Left ventricle myocardium superior (tissue), 1 donor: Measurements from ENCODE around the gene PPP1R37. TPM values are rescaled to one million over a fixed set of nuclear protein-coding genes. Genes with fewer than 3 reads are reported as not detected.
A peak's percentile ranks its signal among the peaks of the same experiment; 100 is the strongest.

Experiments
- ATAC-seq: fragments of 200-7000 bp; cut with Tn5 transposase; one replicate; pipeline ENCODE4 v1.9.1; 2020; ENCODE audit warnings: mild to moderate bottlenecking, moderate library complexity
- DNase-seq: peaks from one replicate; pipeline ENCODE4 v3.0.0-alpha.2; 2020
- intact Hi-C: fragments of 100-400 bp; cut with micrococcal nuclease; formaldehyde crosslinking; loops from one replicate; pipeline ENCODE4 v1.11.0; 2022
- total RNA-seq: library from RNA; stranded (reverse); fragmentation: NEBNext Ultra II Directional; extraction: Animal tissue kit (Norgen Biotek cat#: 25700); gene quantifications from one replicate; pipeline ENCODE4 v1.2.1, GENCODE V29; 2021
- donor health status: DM: no; HTN: yes; CAD: no; lungs with severe emphysema.

Gene PPP1R37
- total RNA-seq, 1 donor from 2014 or later = 16.0 TPM

DNA sequence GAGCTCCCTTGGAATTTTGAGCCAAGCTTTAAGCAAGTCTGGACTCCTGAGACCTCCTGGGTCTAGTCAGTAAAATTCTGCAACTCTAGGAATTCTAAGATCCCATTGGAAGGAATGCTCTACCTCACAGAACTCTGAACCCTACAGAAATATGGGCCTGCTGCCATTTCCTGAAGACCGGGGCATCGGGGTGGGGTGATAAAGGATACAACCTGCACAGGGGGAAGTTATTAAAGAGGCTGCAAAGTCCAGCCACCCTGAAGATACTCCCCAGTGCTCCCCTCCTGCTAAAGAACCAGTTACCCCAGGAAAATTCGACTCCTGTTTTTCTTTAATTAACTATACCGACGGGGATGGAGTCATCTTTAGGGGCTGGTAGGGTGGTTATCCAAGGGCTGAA is 2.4 kb upstream of the PPP1R37 start:
- ATAC-seq (no peak), DNase-seq (no peak)
- intact Hi-C loops = no loop called here

- intact Hi-C loops = no loop called here
- ATAC-seq (peak; percentile 94), DNase-seq (peak; percentile 98)
Measured at GRCh38 chr19:45091031-45091923, 1.7 kb upstream of the PPP1R37 start.

GRCh38 chr19:45094137-45094536 is 1.2 kb downstream of the PPP1R37 start:
- ATAC-seq = no peak
- no peak for DNase-seq
- intact Hi-C loops = no loop called here

DNA sequence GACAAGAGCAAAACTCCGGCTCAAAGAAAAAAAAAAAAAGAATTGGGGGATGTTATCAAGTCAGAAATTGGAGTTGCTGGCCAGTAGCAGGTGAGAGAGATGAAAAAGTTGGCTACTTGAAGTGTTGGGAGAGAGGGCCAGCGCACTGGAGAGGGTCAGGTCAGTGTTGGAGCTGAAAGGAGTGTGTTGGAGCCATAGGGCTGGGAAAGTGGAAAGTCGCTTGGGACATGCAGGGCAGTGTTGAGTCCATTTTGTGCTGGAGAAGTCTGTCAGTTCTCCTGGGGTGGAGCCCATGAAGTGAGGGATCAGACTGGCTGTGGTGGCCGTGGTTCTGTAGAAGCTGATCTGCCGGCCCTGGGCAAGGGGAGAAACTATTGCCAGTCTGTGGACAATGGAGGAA is 1.7 kb downstream of the PPP1R37 start:
- intact Hi-C loops = no loop called here
- no peak for ATAC-seq
- no peak for DNase-seq

DNA sequence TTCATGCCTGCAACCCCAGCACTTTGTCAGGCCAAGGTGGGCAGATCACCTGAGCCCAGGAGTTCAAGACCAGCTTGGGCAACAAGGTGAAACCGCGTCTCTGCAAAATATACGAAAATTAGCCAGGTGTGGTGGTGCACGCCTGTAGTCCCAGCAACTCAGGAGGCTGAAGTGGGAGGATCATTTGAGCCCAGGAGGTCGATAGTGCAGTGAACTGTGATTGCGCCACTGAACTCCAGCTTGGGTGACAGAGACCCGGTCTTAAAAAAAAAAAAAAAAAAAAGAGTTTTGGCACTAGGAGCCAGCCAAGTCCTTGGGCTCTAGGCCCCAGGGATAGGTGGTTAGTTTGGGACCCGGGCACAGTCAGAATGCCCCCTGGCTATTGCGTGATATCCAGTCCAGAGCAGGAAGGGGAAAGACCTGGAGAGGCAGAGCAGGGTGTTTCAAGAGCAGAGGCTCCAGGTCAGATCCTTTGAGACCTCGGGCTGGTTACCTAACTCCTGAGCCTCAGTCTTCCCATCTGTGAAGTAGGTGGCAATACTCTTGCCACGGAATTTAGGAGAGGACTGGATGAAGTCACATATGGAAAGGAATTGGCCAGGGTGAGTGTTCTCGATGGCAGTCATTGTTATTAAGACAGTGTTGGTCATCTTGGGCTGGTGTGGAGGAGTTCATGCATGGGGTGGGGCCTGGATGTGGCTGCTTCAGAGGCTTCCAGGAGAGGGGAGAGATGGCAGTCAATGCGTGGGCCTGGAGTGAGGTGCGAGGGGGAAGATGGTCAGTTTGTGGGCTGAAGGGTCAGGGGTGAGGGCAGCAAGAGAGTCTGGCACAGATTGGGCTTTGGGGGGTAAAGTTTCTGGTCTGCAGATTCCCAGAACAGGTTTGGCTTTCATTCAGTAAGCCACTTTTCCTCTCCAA is 2.8 kb downstream of the PPP1R37 start:
- intact Hi-C loops = no loop called here
- DNase-seq (no peak), ATAC-seq (no peak)

DNA sequence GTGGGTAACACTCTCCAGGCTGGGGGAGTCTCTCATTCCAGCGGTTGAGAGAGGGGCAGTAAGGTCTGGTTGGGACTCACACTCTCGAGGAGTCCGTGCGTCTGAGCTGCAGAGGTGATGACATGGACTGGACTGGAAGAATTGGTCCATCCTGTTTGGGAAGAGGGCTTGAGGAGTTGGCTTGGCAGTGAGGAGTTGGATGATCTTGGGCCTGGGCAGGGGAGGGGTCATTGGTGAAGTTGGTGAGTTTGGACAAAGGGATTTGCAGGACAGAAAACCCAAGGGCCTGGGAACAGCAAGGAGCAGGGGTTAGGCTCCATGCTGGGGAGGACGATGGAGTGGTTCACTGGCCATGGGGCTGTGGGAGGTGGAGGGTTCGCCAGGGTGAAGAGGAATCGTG is 3.7 kb downstream of the PPP1R37 start:
- ATAC-seq = no peak
- DNase-seq = no peak
- intact Hi-C loops = no loop called here

- intact Hi-C loops = no loop called here
- ATAC-seq = no peak
- no peak for DNase-seq
Measured at GRCh38 chr19:45097450-45097775, 4.4 kb downstream of the PPP1R37 start.

- DNase-seq = no peak
- intact Hi-C loops = no loop called here
Measured at GRCh38 chr19:45097776-45098520, 5.0 kb downstream of the PPP1R37 start.

DNA sequence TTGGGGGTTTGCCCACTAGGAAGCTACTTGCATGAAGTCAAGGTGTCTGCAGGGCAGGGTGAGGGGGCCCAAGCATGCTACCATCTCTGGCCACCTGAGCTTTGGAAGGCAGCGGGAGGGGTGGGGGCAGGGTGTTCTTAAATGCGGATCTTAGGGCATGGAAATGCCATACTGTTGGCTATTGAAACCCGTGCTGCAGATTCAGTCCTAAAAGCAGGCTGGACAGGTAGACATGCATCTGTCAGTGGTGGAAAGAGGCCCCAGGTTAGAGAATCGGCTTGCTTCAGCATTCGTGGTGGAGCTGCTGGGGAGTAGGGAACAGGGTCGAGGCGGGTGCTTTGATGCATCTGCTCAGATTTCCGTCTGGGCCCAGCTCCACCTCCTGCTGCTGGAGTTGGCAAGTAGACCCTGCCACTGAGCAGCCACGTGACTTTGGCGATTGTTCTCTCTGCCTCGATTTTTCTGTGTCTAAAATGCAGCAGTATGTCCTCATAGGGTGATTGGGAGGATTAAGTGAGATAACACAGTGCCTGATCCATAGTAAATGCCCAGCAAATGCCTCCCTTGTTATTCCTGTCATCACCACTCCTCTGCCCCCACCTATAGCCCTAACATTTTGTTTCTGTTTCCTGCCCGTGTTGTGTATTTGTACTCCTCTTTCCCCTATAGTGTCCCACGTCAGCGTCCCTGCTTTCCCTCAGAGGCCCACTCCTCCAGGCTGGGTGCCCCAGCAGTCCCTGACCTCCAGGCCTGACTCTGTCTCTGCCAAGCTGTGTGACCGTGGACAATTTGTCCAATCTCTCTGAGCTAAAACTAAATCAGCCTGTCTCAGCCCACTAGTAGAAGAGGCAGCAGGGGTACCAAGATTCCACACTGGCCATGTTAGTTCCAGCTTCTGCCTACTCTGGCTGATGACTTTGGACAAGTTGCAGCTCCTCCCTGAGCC is 5.8 kb downstream of the PPP1R37 start:
- DNase-seq = peak; percentile 49
- intact Hi-C loops = no loop called here
- ATAC-seq = peak; percentile 35

More at GRCh38 chr19:45097776-45098520, 5.0 kb downstream of the PPP1R37 start:
- ATAC-seq = peak; percentile 70

DNA sequence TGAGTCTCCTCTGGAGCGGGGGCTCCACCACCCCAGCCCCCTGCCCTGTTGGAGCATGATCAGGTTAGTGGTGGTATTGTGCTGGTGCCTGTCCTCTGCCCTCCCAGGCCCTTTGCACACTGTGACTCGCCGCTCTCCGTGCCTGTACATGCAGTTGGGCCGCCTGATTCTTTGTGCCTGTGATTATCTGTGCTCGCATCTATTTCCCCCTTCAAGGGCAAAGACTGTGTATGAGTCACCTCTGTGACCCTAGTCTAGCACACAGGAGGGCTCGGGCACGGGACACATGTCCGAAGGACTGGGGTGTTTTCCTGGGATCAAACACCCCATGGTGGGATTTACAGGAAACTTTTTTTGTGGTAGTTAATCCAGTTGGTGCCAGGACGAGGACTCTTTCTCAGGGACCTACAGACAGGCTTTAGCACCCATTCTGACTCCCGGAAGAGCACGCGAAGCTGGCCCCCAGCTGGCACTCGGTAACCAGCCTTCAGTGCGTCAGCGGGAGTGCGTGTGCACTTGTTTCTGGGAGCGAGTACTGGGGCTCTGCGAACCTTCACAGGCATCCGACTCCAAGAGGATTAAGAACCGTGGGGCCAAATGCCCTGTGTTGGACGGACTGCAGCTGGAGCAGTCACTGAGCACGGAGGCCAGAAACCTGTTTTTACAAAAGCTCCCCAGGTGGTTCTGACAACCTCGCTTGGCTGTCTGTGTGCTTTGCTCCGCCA is 6.7 kb downstream of the PPP1R37 start:
- intact Hi-C loops = no loop called here
- ATAC-seq (no peak), DNase-seq (no peak)

GRCh38 chr19:45100201-45100600 is 7.2 kb downstream of the PPP1R37 start:
- DNase-seq = no peak
- ATAC-seq = no peak
- intact Hi-C loops = no loop called here

DNA sequence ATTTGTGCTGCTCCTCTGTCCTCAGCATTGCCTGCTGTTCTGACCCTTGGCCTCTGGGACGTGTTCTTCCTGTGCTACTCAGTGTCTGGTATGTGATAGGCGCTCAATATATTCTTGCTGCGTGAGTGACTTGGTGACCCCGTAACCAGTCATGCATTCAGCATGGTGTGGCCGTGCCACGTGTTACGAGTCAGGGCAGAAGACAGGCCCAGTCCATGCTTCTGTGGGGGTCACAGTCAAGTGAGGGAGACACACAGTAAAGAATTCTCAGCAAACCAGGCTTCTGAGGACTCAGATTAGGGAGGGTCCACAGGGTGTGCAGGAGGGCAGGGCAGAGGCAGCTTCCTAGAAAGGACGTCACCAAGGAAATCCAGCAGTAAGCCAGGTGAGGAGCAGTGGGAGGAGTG is 7.9 kb downstream of the PPP1R37 start:
- no peak for ATAC-seq
- no peak for DNase-seq
- intact Hi-C loops = no loop called here

DNA sequence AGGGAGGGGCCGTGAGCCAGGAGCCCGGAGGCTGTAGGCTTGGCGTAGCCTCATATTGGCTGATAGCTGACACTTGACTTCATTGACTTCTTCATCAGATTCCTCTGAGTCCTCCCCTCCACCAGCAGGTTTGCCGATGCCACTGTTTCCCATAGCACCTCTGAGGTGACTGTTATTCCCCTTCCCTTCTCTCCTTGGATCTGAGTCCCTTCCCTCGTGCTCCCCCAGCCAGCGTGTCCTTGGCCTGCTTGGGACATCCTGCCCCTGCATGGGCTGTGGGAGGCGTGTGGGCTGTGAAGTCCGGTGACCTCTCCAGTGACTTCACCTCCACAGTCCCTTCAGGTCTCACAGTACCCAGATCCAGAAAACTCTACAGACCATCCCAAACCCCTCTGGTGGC is 8.8 kb downstream of the PPP1R37 start:
- intact Hi-C loops = no loop called here
- ATAC-seq (no peak), DNase-seq (no peak)

DNA sequence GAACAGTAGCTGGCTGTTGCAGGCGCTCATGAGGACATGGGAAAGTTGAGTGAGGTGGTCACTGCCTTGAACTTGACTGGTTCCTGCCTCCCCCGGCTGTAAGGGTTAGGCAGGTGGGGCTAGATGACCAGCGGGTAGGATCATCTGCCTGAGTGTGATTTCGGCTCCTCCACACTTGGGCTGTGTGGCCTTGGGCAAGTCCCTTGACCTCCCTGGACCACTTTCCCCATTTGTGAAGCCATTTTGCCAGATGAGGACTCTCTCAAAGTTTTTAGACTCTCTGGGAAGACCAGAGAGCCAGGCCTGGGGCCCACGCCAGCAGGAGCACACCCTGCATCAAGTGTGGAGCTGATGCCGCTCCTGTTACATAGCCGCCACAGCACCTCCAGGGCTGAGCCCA is 9.5 kb downstream of the PPP1R37 start:
- intact Hi-C loops = no loop called here
- ATAC-seq (no peak), DNase-seq (no peak)

- ATAC-seq = peak; percentile 47
- intact Hi-C loops = no loop called here
- DNase-seq = peak; percentile 45
Measured at GRCh38 chr19:45103156-45103507, 10.2 kb downstream of the PPP1R37 start.

DNA sequence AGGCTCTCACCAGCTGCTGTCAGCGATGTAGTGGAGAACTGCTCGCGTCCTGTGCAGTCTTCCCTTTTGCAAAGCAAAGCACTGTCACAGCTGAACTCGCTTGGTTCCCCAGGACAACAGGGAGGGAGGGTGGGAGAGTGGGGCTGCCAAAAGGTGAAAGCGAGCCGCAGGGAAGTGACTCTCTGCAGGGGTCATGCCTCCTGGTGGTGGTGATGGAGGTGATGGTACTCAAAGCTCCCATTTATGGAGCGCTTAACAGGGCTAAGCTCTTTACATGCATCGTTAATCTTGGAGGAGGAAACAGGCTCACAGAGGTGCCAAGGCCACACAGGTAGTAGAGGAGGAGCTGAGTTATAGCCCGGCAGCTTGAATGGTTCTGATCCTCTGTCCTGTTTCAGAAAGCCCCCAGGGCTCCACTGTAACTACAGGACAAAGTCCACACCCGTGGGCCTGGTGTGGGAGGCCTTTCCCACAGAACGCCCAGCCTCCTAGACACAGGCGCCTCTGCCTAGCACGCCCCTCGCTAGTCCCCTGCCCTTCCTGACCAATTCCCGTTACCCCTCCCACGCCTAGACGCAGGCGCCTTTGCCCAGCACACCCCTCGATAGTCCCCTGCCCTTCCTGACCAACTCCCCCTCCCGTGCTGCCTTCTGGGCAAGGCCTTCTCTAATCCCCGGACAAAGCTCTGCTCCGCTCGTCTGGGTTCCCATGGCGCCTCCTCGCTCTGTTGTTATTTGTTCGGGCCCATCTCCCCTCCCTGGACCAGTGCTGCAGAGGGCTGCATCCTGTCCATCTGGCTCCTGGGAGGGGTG is 10.7 kb downstream of the PPP1R37 start:
- ATAC-seq = peak; percentile 52
- DNase-seq = no peak
- intact Hi-C loops = no loop called here

DNA sequence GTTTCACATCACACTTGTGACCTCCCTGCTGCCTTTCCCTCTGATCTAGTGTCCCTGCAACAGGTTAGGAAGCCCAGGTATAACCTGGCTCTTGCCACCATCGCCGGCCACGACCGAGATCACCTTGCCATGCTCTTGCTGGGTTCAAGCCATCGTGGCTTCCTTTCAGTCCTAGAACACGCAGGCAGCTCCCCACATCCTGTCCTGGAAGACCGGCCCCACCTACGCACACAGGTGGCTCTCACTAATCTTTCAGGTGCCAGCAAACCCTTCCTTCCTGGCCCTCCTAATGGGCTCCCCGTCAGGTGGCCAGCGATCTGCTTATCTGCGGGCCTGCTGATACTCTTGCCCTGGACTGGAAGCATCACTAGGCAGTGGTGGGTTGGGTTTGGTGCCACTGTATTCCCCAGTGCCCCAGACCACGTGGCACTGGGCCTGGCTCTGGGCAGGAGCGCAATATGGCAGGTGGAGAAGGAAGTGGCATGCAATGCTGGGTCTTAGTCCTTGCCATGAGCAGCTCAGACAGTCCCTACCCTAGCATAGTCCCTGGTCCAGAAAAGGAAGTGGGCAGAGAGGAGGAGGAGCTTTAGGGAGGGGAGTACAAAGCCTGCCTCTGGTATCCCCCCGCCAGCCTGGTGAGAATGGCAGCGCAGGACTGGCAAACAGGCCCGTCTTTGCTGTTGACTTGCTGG is 11.8 kb downstream of the PPP1R37 start:
- ATAC-seq = no peak
- intact Hi-C loops = no loop called here
- DNase-seq = no peak
